Measurements from ENCODE around the gene COPZ1.
"Not testable (repeated sequence)": the region's sequence is repeated elsewhere in the genome, so short reads cannot be mapped to it uniquely, and the experiment has no call there.

COPZ1 gene

DNA sequence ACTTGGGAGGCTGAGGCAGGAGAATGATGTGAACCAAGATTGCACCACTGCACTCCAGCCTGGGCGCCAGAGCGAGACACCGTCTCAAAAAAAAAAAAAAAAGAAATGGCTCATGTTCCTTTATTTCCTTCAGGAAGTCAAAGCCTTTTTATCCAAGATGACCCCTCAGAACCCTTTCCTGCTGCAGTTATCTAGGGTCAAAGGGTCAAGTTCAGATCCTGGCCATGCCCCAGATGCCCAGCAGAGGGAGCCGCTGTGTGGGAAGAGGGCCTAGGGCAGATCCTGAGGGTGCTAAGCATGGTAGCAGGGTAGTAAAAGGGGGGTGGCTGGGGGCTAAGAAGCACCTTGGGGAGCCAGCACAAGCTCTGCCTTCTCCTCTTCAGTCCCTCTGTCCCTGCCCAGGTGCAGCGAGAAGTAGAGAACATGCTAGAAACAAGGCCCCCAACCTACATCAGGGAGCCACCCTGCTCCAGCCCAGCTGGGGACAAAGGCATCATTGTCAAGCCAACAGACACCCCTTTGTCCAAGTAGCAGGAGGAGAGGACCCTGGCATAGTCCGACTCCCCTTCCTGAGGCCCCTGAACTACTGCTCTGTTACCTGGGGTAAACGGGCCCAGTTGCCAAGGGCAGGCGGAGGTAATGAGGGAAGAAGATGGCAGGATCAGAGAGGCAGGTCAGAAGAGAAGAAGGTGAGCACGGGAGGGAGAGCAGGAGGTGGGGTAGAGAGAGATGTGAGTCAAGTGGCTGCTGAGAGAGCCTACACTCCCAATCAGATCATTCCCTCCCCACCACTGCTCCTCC, 30.6 kb upstream of the COPZ1 start:
- DNase-seq (ENCODE audit: low read depth) = peak; percentile 46

DNA sequence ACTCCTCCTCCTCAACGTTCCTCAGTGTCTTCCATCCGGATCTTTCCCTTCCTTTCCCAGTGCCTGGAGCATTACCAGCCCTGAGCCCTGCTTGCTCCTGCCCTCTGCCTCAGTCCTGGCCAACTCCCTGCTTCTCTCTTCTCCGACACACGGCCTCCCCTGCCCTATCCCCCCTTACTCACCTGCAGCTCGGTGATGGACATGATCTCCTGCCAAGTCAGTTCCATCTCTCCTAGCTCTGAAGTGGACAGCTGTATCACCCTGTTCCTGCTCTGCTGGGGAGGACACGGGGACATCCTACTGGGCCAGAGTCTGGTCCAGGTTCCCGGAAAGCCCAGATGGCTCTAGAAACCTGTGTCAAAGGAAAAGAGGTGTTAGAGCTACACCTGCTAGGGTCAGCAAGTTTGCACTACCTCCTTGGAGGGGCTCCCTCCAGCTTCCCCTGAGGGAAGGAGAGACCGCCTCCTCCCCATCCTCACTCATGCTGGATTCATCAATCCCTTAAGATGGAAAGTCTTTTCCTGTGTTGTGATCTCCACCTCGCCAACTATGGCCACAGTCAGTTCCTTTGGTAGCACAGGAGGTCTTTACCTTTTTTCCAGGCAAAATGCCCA, 29.9 kb upstream of the COPZ1 start:
- no peak for DNase-seq (ENCODE audit: low read depth)

DNA sequence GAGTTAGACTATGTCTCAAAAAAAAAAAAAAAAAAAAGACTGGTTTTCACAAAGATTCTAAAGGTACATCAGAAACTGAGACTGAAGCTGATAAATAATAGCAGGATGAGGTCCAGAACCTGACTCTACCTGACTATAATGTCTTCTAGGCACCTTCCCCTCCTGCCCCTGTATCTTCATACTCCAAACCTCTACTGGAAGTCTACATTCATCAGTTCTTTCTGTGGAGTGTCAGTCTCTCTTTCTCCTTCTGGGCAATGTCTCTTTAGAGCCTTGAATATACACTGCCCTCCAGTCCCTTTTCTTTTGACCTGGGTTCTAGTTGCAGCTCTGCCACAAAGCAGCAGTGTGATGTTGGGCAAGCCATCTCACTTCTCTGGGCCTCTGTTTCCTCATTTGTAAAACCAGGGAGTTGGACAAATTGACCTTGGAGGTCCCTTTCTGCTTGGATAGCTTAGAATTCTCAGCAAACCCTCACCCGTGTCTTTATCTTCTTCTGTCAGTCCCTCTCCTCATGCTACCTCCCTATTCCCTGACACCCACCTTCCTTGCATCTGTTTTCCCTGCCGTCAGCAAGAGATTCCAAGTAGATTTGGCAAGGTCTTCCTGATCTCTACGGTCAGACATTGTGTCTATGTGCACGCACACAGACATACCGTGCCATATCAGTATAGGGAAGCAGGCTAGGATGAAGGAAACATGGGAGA, 28.4 kb upstream of the COPZ1 start:
- no peak for DNase-seq (ENCODE audit: low read depth)

DNA sequence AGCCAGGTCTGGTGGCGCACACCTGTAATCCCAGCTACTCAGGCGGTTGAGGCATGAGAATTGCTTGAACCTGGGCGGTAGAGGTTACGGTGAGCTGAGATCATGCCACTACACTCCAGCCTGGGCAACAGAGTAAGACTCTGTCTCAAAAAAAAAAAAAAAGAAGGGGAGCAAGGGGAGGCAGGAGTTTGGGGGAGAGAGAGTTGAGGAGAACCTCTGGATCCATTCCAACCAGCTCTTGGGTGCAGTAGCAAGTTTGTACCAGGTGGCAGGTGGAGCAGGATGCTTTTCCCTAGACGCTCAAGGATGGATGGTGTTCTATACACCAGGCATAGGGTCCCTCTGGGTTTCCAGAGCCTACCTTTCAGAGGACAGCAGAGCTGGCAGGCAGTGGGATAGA, 26.0 kb upstream of the COPZ1 start:
- DNase-seq (ENCODE audit: low read depth) = no peak

DNA sequence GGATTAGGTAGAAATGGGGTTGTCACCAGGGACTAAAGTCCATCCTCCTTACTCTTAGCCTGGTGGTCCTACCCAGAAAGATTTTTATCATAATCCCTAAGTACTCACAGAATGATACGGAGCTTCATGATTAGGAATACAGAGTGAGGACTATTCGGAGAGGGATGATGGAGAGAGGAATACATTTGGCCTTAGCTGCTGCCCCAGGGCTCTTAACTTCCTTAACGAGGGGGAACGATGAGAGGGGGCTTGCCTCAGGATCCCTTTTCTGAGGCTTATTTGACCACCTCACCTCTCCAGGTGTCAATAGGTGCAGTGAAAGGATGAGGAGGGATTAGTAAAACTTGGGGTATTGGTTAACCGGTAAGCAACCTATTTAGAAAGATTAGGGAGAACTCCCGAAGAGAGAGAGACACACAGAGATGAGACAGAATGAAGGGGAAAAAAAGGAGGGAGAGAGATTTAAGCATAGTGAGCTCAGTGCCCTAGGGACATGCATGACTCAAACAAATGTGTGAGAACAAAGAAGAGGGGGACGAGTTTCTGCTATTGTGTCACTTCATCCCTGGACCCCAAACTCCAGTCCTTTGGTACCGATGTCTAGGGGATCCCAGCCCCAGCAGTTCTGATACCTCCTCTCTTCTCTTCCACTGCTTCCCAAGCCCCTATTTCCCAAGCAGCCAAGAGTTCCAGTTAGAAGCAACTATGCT, 25.3 kb upstream of the COPZ1 start:
- no peak for DNase-seq (ENCODE audit: low read depth)

DNA sequence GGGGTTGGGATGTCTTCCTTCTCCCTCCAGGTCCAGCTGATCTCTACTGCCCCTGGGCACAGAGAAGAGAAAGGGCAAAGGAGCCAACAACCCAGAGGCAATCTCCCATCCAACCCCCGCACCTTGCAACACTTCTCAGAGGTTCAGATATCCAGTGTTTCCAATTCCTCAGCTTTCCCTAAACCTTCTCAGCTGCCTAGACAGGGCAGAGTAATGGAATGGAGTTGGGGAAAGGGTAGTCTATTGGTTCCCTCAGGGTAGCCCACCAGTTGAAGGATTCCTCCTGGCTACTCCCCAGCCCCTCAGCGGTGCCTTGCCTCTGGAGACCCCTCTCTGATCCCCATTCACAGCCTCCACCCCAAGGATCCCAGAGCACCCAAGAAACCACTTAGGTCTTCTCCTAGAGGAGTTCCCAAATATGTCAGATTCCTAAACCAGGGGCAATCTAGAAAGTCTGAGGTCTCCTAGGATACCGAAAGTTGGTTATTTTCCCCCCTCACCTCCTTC, 24.7 kb upstream of the COPZ1 start:
- no peak for DNase-seq (ENCODE audit: low read depth)

DNA sequence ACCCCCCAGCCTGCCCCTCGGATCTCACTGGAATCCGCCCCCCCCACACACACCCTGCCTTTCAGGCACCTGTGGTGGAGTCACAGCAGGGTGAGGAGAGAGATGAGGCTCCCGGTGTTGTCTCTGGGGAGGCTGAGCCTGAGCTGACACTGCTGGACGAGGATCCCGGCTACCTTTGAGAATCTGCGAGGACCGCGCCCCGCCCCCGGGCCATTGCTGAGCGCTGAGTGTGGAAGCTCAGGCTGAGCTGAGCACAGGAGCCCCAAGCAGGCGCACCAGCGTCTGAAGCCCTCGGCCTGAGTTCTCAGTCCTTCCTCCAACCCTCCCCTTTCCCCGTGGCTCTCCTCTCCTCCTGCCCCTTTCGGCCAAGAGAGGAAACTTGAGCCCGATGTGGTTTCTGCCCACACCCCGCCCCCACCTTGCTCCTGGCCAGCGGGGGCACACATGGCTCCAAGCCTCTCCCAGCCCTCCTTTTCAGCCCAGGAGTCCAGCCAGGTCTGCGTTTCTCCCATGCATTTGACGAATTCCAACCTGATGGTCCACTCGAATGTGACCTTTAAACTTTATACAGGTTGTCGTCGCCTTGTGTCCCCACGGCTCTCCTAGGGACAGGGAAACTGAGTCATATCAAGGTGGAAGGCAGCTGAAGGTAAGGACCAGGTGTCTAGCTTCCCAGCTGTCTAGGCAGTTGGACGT, 24.1 kb upstream of the COPZ1 start, which contains the start of gene NFE2:
Gene NFE2 (minus strand): TSS at position 284 of the 696 bp plus-strand sequence. CDS start 5,767 bp downstream, outside the sequence.
- peak; percentile 17 for DNase-seq (ENCODE audit: low read depth)

DNA sequence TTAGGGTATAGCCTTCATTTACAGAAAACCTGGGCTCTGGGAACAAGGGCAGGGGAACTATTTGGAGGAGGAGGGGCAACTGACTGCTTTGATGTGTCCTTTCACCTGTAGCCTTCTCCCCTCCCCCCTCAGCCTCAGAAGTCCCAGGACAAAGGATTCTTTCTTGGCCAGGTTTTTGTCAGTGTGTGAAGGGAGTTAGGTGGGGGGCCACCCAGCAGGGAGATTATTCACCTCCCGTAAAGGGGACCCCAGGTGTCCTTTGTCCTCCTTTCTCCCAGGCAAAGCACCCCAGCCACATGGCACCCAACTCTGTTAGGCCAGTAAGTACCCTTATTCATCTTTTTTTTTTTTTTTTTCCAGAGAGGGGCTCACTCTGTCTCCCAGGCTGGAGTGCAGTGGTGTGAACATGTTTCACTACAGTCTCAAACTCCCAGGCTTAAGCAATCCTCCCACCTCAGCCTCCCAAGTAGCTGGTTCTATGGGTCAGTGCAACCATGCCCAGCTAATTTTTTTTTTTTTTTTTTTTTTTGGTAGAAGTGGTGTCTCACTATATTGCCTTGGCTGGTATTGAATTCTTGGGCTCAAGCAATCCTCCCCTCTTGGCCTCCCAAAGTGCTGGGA, 23.4 kb upstream of the COPZ1 start:
- DNase-seq (ENCODE audit: low read depth) = no peak

DNA sequence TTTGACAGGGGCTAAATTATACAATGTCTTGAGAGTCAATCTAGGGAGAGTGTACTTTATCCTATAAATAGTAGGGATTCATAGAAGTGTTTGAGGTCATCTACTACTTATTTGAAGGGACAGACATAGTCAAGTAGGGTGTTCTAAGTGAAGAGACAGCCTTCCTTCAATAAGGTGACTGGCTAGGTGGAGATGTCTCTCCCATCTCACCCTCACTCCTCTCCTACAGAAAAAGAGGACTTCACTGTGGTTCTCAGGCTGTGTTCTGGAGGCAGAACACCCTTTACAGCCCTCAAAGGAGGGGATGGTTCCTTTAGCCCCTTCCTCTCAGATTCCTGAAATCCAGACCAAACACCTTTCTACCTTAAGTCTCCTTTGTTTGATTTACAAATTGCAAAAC, 21.3 kb upstream of the COPZ1 start:
- no peak for DNase-seq (ENCODE audit: low read depth)

DNA sequence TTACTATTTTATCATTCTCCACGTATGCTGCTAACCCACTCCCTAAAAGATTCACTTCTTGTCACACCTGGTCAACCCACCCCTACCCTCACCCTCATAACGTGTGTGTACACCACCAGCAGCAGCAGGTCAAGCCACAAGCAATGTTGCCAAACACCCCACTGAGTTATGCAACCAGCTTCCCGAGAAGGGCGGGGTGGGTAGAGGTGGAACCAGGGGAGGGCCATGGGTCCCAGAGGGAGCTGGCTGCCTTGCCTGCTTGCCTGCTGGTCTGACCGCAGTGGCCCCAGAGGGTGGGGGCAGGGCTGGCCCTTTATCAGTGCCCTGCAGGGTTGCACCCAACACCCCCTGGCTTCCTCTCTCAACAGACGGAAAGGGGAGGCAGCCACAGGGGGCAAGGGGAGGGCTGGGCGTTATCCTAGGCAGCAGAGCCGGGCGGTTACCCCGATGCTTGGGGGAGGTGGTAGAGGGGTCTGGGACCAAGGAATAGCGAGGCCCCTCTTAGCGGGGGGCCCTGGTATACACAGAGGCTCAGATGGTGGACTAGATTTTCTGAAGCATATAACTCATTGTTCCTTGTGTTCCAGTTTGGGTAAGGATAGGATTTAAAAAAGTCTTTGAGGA, 20.6 kb upstream of the COPZ1 start:
- no peak for DNase-seq (ENCODE audit: low read depth)

DNA sequence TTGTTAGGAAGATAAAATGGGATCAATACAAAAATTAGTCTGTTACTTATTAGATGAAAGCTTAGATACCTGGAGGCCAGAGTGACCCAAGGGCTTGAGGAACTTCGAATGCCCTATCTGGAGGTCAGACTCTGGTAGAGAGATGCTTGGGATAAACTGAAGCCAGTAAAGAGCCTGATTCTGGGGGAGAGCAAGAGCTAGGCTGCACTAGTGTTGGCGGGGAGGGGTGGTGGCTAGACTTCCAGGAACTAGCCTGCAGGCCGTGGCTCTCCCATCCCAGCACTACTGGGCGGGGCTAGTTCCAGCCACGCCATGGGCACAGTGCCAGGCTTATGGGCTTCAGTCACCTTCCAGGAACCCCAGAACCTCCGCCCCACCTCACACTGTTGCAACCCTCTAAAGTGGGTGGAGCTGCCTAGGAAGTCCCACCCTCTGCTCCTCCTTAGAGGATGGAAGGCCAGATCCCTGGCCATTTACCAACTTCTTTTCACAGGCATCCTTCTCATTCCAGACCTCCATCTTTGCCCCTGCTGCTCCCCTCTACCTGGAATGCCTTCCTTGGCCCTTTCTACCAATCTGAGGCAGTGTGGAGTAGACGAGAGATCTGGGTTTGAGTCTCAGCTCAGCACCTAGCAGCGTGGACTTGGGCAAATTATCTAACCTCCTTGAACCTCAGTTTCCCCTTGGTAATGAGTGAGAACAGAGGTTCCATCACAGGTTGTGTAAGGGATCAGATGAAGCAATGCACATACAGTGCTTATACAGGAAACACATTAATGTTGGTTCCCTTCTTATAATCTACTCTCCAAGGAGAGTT, 17.8 kb upstream of the COPZ1 start:
- no peak for DNase-seq (ENCODE audit: low read depth)

DNA sequence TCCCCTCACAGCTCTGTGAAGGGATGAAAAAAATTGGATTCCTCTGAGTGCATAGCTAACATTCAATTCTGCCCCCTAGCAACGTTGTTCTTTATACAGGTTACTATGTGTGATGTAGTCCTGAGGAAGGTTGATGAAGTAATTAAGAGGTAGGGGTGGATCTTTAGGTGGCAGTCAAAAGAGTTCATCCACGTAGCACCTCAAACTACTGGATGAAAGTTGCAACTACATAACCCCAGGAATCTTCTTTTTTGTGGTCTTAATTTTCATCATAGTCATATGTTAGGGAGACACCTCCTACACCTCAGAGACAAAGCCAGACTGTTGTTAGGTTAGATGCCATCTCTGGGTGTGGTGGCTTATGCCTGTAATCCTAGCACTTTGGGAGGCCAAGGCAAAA, 13.9 kb upstream of the COPZ1 start:
- DNase-seq (ENCODE audit: low read depth) = no peak

DNA sequence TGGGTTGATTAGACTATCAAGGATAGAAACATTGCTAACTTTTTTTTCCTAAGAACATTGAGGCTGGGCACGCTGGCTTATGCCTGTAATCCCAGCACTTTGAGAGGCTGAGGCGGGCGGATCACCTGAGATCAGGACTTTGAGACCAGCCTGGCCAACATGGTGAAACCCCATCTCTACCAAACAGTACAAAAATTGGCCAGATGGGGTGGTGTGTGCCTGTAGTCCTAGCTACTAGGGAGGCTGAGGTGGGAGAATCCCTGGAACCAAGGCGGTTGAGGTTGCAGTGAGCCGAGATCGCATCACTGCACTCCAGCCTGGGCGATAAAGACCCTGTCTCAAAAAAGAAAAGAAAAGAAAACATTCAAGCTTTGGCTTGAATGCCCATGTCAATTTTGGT, 12.6 kb upstream of the COPZ1 start:
- DNase-seq (ENCODE audit: low read depth) = not testable (repeated sequence)

DNA sequence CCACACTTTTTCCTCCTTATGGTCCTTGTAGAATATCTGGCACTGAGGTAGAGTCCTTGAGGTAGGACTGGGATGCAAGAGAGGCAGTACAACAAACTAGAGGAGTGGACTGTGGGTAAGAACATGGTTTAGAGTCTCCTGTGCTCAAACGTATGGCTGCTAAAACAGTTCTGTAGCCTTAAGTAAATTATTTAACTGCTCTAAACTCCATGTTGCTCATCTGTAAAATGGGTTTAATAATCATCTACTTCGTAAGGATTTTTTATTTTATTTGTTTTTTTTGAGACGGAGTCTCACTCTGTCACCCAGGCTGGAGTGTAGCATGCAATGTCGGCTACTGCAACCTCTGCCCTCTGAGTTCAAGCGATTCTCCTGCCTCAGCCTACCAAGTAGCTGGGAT, 3.6 kb upstream of the COPZ1 start:
- DNase-seq (ENCODE audit: low read depth) = no peak

DNA sequence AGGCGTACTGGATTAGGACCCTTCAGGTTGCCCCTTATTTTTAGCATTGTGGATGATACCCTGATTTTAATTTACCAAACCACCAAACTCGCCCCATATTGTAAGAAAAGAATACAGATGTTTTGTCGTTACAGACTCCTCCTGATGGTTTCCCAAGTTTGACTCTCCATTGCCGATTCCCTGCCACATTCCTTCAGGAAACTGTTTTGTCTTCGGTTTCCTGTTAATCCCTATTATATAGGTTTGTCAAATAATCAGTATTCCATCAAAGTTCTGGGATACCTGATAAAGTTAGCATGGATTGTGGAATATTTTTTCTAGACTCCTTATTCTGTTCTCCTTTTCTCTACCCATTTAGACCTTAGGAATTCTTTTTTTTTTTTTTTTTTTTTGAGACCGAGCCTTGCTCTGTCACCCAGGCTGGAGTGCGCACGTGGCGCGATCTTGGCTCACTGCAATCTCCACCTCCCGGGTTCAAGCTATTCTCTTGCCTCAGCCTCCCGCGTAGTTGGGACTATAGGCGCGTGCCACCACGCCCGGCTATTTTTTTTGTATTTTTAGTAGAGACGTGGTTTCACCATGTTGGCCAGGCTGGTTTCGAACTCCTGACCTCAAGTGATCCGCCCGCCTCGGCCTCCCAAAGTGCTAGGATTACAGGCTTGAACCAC, 645 bp downstream of the COPZ1 start:
- not testable (repeated sequence) for DNase-seq (ENCODE audit: low read depth)

DNA sequence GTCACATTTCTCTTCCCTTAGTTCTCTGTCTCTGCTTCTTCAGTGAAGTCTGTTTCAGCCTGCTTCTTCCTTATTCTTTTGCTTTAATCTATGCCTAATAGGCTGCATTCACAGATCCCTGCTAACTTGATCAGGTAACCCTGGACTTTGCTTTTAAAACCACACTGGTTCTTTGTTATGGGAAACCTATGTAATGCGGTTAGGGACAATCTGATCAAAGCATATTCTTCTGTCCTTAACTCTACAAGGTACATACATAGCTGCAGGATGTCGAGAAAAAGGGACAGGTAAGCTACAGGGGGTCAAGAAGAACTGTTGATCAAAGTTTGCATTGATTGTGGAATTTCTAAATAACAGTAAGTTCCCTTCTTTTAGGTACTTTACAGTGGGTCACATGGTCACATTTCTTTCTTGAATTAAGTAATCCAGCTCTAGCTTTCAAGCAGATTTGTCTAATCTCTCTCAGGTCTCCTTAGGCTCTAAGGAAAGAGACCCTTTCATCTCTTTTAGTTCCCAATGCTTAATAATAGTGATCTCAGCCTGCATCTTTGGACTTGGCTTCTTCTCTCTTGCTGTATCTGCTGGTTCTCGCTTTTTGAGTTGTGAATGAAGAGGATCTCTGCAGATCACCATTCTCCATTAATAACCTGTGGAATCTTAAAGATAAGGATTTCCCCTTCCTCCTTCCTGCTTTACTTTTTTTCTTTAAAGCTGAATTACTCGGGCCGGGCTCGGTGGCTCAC, 3.8 kb downstream of the COPZ1 start:
- DNase-seq (ENCODE audit: low read depth) = no peak

DNA sequence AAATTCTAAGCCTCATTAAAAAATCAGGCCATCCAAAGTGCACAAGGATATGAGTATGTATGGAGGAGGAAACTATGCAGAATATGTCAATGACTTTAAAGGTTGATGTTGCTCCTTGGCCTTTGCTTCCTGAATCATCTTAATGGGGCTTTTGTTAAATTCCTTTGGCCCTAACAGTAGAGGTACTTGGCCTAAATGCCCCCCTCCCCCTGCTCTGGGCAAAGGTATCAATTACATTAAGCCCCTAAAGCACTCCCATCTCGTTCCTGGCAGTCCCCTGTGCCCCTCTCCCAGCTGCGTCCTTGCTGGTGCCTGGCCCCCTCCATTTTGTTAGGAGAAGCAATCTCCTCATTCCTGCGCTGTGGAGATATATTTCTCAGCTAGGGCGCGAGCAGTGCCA, 4.8 kb downstream of the COPZ1 start:
- no peak for DNase-seq (ENCODE audit: low read depth)

DNA sequence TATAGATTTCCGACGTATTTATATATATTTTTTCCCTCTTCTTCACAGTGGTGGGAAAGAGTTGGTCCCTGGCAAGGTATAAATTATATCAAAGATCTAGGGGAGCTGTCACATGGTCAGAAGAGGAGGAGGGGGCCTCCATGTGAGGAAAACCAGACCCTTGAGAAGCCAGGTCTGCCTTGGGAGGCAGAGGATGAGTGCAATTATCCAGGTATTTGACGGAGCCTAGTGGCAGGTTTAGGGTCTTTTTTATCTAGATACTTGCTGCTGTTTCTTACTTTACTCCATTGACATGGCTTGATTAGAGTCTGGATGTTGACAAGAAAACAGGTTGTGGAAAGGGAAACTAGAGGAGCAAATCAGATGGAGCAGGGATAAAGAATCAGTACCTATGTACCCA, 5.5 kb downstream of the COPZ1 start:
- no peak for DNase-seq (ENCODE audit: low read depth)

DNA sequence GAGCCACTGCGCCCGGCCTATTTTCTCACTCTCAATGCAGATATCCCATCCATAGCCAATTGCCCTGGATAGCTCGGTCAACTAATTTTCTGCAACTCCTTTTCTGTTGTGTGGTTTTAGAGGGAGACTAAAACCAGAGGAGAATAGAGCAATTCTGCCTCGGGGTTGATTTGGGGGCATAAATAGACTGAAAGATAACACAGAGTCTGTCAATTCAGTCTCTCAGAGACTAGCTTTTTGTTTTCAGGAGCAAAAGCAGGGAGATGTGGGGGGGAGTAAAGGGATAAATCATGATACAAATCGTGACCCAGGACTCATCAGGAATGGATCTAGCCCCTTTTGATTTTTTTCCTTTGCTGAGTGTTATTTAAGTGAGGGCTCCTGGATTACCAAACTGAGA, 6.5 kb downstream of the COPZ1 start:
- DNase-seq (ENCODE audit: low read depth) = no peak

Data from activated T-cell treated with anti-CD3 and anti-CD28 coated beads for 1 hour (primary cell).